HCT116 (cell line): ENCODE data around the gene CA6. TPM values are rescaled to one million over a fixed set of nuclear protein-coding genes. Genes with fewer than 3 reads are reported as not detected.

Experiments
- ATAC-seq: fragments of 200-7000 bp; cut with Tn5 transposase; 2 replicates; pipeline ENCODE4 v1.9.1; 2020; ENCODE audit warnings: mild to moderate bottlenecking, moderate library complexity
- BruUV-seq: library from RNA; stranded (reverse); fragments of 400-500 nt; replicated peaks from 2 replicates; lab custom pipeline; 2021; lab: Mats Ljungman, UMichigan
- CTCF ChIA-PET: fragments of 300-600 bp; sonication (Branson Sonifier 250); formaldehyde crosslinking; loops from one replicate; lab custom pipeline; 2021; ENCODE audit warnings: antibody characterized with exemption; lab: Charles Lee
- POLR2A ChIA-PET: fragments of 300-600, 350-600 bp; sonication (Branson Sonifier 250); formaldehyde crosslinking; loops from one replicate; lab custom pipeline; 2021; ENCODE audit warnings: antibody characterized with exemption; lab: Charles Lee
- RAD21 ChIA-PET, 2 experiments: fragments of 300-600 bp; sonication (Branson Sonifier 250); formaldehyde crosslinking; loops; one replicate each; lab custom pipeline; 2023; ENCODE audit warnings: low total read pairs in 2 of 2; ENCODE audit not compliant: uncharacterized antibody in 2 of 2, unreplicated experiment in 2 of 2, low non-redundant PET in 1 of 2; lab: Charles Lee
- DNase-seq: peaks from one replicate; pipeline ENCODE4 v3.0.0-alpha.2; 2010; ENCODE audit warnings: low read depth, low spot score
- H2AFZ ChIP-seq: fragments of 200-600 bp; shearing (Covaris generic), sonication (generic); 2 replicates; pipeline ENCODE4 v1.6.1; 2017; ENCODE audit warnings: low read depth, mixed run types, mixed read lengths, antibody characterized with exemption, low read length; ENCODE audit not compliant: poor library complexity, severe bottlenecking
- H3K27ac ChIP-seq: 2 replicates; pipeline ENCODE4 v1.5.1; 2012; ENCODE audit warnings: low read depth, low read length
- H3K27me3 ChIP-seq: fragments of 200-600 bp; sonication (generic); 2 replicates; pipeline ENCODE4 v1.6.1; 2016; ENCODE audit warnings: mixed run types, low read length, mixed read lengths; ENCODE audit not compliant: insufficient read depth
- H3K36me3 ChIP-seq, 2 experiments: fragments of 200-500 bp in 1 of 2; fragments of 200-600 bp in 1 of 2; sonication (Bioruptor generic) in 1 of 2; sonication (generic) in 1 of 2; 2 replicates each; pipeline versions ENCODE4 v1.5.1 to v1.6.1; 2014 to 2016; ENCODE audit warnings: low read length in 2 of 2, inconsistent platforms in 1 of 2, mixed read lengths in 1 of 2, mixed run types in 1 of 2; ENCODE audit not compliant: insufficient read depth in 2 of 2, control insufficient read depth in 1 of 2
- H3K4me1 ChIP-seq, 2 experiments: fragments of 200-600 bp in 1 of 2; sonication (generic) in 1 of 2; 2 replicates each; pipeline versions ENCODE4 v1.5.1 to v1.6.1; 2012 to 2017; ENCODE audit warnings: low read length in 2 of 2, inconsistent platforms in 1 of 2, mild to moderate bottlenecking in 1 of 2, mixed read lengths in 1 of 2, mixed run types in 1 of 2, moderate library complexity in 1 of 2; ENCODE audit not compliant: insufficient read depth in 2 of 2, control insufficient read depth in 1 of 2
- H3K4me2 ChIP-seq: fragments of 200-600 bp; sonication (generic); 2 replicates; pipeline ENCODE4 v1.6.1; 2017; ENCODE audit warnings: mixed run types, low read length, mixed read lengths
- H3K4me3 ChIP-seq, 2 experiments: fragments of 200-600 bp in 1 of 2; sonication (generic) in 1 of 2; replicated peaks in 1 of 2; 2 replicates each; pipeline ENCODE4 v1.5.1; 2011 to 2016; ENCODE audit warnings: low read length in 2 of 2, control low read depth in 1 of 2, low read depth in 1 of 2, mild to moderate bottlenecking in 1 of 2, mixed read lengths in 1 of 2, mixed run types in 1 of 2
- H3K79me2 ChIP-seq: fragments of 200-600 bp; sonication (generic); 2 replicates; pipeline ENCODE4 v1.6.1; 2017; ENCODE audit warnings: mild to moderate bottlenecking, mixed run types, low read length, moderate library complexity, mixed read lengths; ENCODE audit not compliant: insufficient read depth
- H3K9ac ChIP-seq: fragments of 200-600 bp; sonication (generic); 2 replicates; pipeline ENCODE4 v1.6.1; 2016; ENCODE audit warnings: low read length, mixed read lengths
- H3K9me2 ChIP-seq: fragments of 200-600 bp; sonication (generic), shearing (Covaris generic); 2 replicates; pipeline ENCODE4 v1.6.1; 2017; ENCODE audit warnings: mixed run types, mild to moderate bottlenecking, moderate library complexity; ENCODE audit not compliant: insufficient read depth
- H3K9me3 ChIP-seq, 2 experiments: fragments of 200-500 bp in 1 of 2; fragments of 200-600 bp in 1 of 2; sonication (Bioruptor generic) in 1 of 2; sonication (generic) in 1 of 2; 2 replicates each; pipeline ENCODE4 v1.6.1; 2014 to 2017; ENCODE audit warnings: low read length in 2 of 2, mixed read lengths in 2 of 2, inconsistent platforms in 1 of 2, low read depth in 1 of 2, mild to moderate bottlenecking in 1 of 2, mixed run types in 1 of 2, moderate library complexity in 1 of 2; ENCODE audit not compliant: control insufficient read depth in 1 of 2, insufficient read depth in 1 of 2
- H4K20me1 ChIP-seq: fragments of 200-600 bp; sonication (generic), shearing (Covaris generic); 2 replicates; pipeline ENCODE4 v1.6.1; 2017; ENCODE audit warnings: mixed run types, mild to moderate bottlenecking, moderate library complexity; ENCODE audit not compliant: insufficient read depth
- ATF3 ChIP-seq: IDR thresholded peaks from 2 replicates; pipeline ENCODE4 v1.6.1; 2012
- CBX3 ChIP-seq: IDR thresholded peaks from 2 replicates; pipeline ENCODE4 v1.6.1; 2012; ENCODE audit warnings: low read depth
- CEBPB ChIP-seq: IDR thresholded peaks from 2 replicates; pipeline ENCODE4 v1.6.1; 2012; ENCODE audit warnings: low read depth
- CTCF ChIP-seq, 3 experiments: fragments of 200-600 bp in 1 of 3; sonication (generic) in 1 of 3; IDR thresholded peaks in 2 of 3; conservative IDR thresholded peaks in 1 of 3; 2 replicates each; pipeline ENCODE4 v1.5.1; 2012 to 2017; ENCODE audit warnings: low read depth in 2 of 3, low read length in 2 of 3, antibody characterized with exemption in 1 of 3, borderline replicate concordance in 1 of 3, control low read depth in 1 of 3, mild to moderate bottlenecking in 1 of 3, mixed read lengths in 1 of 3, mixed run types in 1 of 3, moderate library complexity in 1 of 3; ENCODE audit not compliant: insufficient read depth in 1 of 3
- EGR1 ChIP-seq: IDR thresholded peaks from 2 replicates; pipeline ENCODE4 v1.6.1; 2012; ENCODE audit warnings: low read depth
- EZH2 ChIP-seq: fragments of 200-600 bp; sonication (generic); IDR thresholded peaks from 2 replicates; pipeline ENCODE4 v1.6.1; 2017; ENCODE audit warnings: antibody characterized with exemption, mixed run types
- EZH2phosphoT487 ChIP-seq: fragments of 200-600 bp; IDR thresholded peaks from 2 replicates; pipeline ENCODE4 v1.6.1; 2018; ENCODE audit warnings: antibody characterized with exemption, borderline replicate concordance
- FOSL1 ChIP-seq: IDR thresholded peaks from 2 replicates; pipeline ENCODE4 v1.6.1; 2012; ENCODE audit warnings: low read depth
- JUND ChIP-seq: IDR thresholded peaks from 2 replicates; pipeline ENCODE4 v1.6.1; 2012
- MAX ChIP-seq: IDR thresholded peaks from 2 replicates; pipeline ENCODE4 v1.6.1; 2012
- POLR2A ChIP-seq: IDR thresholded peaks from 2 replicates; pipeline ENCODE4 v1.7.0; 2011; ENCODE audit warnings: borderline replicate concordance; ENCODE audit not compliant: insufficient read depth, insufficient read length; ENCODE audit errors: extremely low read depth
- SP1 ChIP-seq: IDR thresholded peaks from 2 replicates; pipeline ENCODE4 v1.6.1; 2012; ENCODE audit warnings: low read depth
- SRF ChIP-seq: IDR thresholded peaks from 2 replicates; pipeline ENCODE4 v1.6.1; 2012; ENCODE audit warnings: low read depth
- ZBTB33 ChIP-seq: IDR thresholded peaks from 2 replicates; pipeline ENCODE4 v1.6.1; 2011; ENCODE audit warnings: mild to moderate bottlenecking, low read length, moderate library complexity; ENCODE audit not compliant: insufficient replicate concordance; ENCODE audit errors: extremely low read depth
- ZFX ChIP-seq: fragments of 450-650 bp; IDR thresholded peaks from 2 replicates; pipeline ENCODE4 v1.6.1; 2017
- ZNF274 ChIP-seq: fragments of 200-500 bp; sonication (Bioruptor generic); IDR thresholded peaks from 2 replicates; pipeline ENCODE4 v1.6.1; 2014; ENCODE audit warnings: mild to moderate bottlenecking, low read depth, low read length, inconsistent platforms
- intact Hi-C: fragments of 100-400 bp; cut with micrococcal nuclease; formaldehyde crosslinking; loops from 2 replicates; pipeline ENCODE4 v1.10.0; 2022
- total RNA-seq: library from RNA; stranded (reverse); gene quantifications from one replicate; pipeline ENCODE4 v1.2.1, GENCODE V29; 2021; ENCODE audit not compliant: unreplicated experiment

The CA6 gene
- total RNA-seq, 1 experiment from 2014 or later: not detected

DNA sequence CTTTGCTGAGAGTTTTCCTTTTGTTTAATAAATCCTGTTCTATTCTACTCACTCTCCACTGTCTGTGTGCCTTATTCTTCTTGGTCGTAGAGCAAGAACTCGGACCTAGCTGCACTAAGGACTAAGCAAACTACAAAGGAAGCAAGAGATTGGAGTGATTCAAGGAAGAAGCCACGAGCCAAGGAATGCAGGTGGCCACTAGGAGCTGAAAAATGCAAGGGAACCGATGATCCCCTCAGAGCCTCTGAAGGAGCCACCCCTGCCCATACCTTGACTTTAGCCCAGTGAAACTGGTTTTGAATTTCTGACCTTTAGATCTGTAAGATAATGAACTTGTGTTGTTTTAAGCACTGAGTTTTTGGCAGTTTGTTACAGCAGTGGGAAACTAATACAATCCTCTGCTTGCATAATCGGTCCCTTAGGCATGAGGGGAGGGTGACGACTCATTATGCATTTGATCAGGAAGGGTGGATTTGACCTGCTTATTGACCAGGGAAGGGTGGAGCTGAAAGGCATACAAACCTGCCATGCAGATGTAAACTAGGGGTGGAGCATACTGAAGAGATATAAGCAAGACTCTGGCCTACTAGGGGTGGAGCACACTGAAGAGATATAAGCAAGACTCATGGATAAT is 6.2 kb upstream of the CA6 start:
- no peak for DNase-seq
- no TSS peak for BruUV-seq
- Histone ChIP-seq H3K27ac (no peak overlapping the region), H3K9ac (no peak overlapping the region), H2AFZ (no peak overlapping the region), H3K9me2 (no peaks in the 10 kb centered on the region), H3K4me3 (no peak overlapping the region), H3K36me3 (no peaks in the 10 kb centered on the region)
- ATAC-seq: no peak
- POLR2A ChIA-PET: no interaction called here
- TF ChIP-seq CTCF (IDR thresholded peaks at IDR 0.05 in 2 of 3, conservative IDR thresholded peaks at IDR 0.05 in 1 of 3; ENCODE audit: borderline replicate concordance in 1 of 3, insufficient read depth in 1 of 3, low read depth in 2 of 3, low read length in 2 of 3): no peak
- TF ChIP-seq EZH2: no peak
- no peak for TF ChIP-seq ATF3
- no peak for TF ChIP-seq SP1
- TF ChIP-seq, all 23 proteins: peak for 0
- Histone ChIP-seq H3K9me3 (no peaks in the 10 kb centered on the region), H3K27me3 (no peaks in the 10 kb centered on the region), H4K20me1 (no peaks in the 10 kb centered on the region), H3K4me1 (peaks cover 0 to 21% of the 10 kb centered on the region in 2 experiments; a peak in 2 of 4 replicates), H3K79me2 (no peaks in the 10 kb centered on the region), H3K4me2 (no peak overlapping the region)
- ChIA-PET CTCF (interaction anchor here (0.7 kb wide), 1 partner anchor 66 kb away, joined by 3 read pairs; no protein-coding TSS in a partner anchor), RAD21 (interaction anchor here in 1 of 2 experiments (1.1 kb wide), 1 partner anchor 24 kb away, joined by 3 read pairs; no protein-coding TSS in a partner anchor)
- intact Hi-C loops: no loop called here

GRCh38 chr1:8941906-8942305 is 3.8 kb upstream of the CA6 start:
- Histone ChIP-seq H4K20me1 (no peaks in the 10 kb centered on the region), H3K9me2 (no peaks in the 10 kb centered on the region), H3K4me1 (peaks cover 0 to 21% of the 10 kb centered on the region in 2 experiments; a peak in 2 of 4 replicates), H3K27ac (no peak overlapping the region), H3K36me3 (no peaks in the 10 kb centered on the region), H3K9ac (no peak overlapping the region), H3K4me2 (peak overlapping the region; percentile 39), H3K4me3 (no peak overlapping the region), H3K79me2 (no peaks in the 10 kb centered on the region), H3K9me3 (no peaks in the 10 kb centered on the region), H2AFZ (peak overlapping the region; percentile 90), H3K27me3 (no peaks in the 10 kb centered on the region)
- ATAC-seq (peak; percentile 85), DNase-seq (peak; percentile 40)
- POLR2A ChIA-PET: interaction anchor here (1.0 kb wide), 1 partner anchor 21 kb away, joined by 3 read pairs; no protein-coding TSS in a partner anchor
- RAD21 ChIA-PET: no interaction called here
- no TSS peak for BruUV-seq
- CTCF ChIA-PET: interaction anchor here (0.7 to 2.4 kb wide), 4 partner anchors 21 to 160 kb away, joined by 3 to 19 read pairs (median 4); no protein-coding TSS in a partner anchor
- intact Hi-C loops: no loop called here
- TF ChIP-seq MAX (no peak), CBX3 (peak; percentile 34; the same call in 1 of the 2 replicates), ZBTB33 (no peak), SRF (peak; percentile 51; the same call in 1 of the 2 replicates), EZH2 (no peak), POLR2A (no peak), FOSL1 (peak; percentile 63; the same call in 1 of the 2 replicates), CEBPB (no peak; the same call in 1 of the 2 replicates), ZNF274 (no peak), EGR1 (no peak), EZH2phosphoT487 (no peak), ZFX (no peak), SP1 (peak; percentile 20; the same call in 1 of the 2 replicates), JUND (peak; percentile 62)
